COLO668 (cell line): ENCODE results near the gene MARCHF2.

Source experiments
- DNase-seq: peaks from one replicate; lab custom pipeline; 2025; ENCODE audit not compliant: unreplicated experiment; lab: John Stamatoyannopoulos, UW

The MARCHF2 gene

DNA sequence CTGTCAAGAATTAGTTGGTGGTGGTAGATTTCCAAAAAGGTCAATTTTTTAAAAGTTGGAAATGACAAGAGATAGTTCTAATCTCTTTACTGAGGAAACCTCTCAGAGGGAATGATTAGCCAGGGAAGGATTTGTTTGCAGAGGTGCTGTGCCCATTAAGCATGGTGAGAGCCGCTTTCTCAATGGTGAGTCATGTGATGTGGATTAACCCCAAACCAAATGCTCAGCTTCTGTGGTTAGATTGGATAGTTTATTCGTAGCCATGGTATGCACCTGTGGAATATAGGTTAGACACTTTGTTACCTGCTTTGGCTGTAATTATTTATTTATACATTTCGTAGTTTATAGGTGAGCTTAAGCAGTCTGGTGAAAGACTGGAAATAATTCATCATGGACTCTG is 38.8 kb downstream of the MARCHF2 start:
- peak; percentile 20 for DNase-seq

GRCh38 chr19:8452446-8453123 is 39.5 kb downstream of the MARCHF2 start:
- DNase-seq, result no peak

- DNase-seq, result no peak
These were observed 40.5 kb downstream of the MARCHF2 start for GRCh38 chr19:8453616-8454015.

DNA sequence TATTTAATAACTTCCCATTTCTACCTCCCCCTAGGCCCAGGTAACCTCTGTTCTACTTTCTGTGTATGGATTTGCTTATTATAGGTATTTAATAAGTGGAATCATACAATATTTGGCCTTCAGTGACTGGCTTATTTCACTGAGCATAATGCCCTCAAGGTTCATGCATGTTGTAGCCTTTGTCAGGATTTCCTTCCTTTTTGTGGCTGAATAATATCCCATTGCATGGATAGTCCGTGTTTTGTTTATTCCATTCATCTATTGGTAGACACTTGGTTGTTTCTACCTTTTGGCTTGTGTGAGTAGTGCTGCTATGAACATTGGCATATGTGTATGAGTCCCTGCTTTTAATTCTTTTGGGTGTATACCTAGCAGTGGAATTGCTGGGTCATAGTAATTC is 41.1 kb downstream of the MARCHF2 start:
- DNase-seq, result no peak

DNA sequence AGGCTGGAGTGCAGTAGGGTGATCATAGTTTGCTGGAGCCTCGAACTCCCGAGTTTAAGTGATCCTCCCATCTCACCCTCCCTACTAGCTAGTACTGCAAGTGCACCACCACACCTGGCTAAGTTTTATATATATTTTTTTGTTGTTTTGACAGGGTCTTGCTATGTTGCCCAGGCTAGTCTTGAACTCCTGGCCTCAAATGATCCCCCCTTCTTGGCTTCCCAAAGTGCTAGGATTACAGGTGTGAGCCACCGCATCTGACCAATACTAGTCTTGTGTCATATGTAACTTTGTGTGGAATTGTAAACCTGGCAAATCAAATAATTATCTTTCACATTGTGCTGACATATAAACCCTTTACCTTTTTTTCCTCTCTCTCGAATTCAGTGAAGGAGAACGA is 41.9 kb downstream of the MARCHF2 start:
- no peak for DNase-seq

DNA sequence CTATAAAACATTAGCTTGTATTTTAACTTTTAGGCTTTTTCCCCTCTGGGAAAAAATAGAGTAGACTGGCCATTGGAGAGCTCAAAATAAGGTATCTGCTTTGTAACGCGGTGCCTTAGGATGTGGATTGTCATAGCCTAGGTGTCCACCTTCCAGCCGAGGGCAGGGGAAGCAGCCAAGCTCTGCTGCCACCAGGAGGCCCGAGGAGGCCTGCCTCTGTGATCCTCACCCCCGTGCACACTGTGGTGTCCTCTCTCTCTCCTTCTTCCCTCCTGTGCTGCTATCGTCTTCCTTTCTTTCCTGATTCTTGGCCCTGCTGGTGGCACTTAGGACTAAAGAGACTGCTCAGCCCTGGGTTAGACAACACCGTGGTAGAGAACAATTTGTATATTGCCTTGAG is 43.0 kb downstream of the MARCHF2 start:
- DNase-seq, result no peak

- DNase-seq, result no peak
These were observed 44.1 kb downstream of the MARCHF2 start for GRCh38 chr19:8457209-8457608.

DNA sequence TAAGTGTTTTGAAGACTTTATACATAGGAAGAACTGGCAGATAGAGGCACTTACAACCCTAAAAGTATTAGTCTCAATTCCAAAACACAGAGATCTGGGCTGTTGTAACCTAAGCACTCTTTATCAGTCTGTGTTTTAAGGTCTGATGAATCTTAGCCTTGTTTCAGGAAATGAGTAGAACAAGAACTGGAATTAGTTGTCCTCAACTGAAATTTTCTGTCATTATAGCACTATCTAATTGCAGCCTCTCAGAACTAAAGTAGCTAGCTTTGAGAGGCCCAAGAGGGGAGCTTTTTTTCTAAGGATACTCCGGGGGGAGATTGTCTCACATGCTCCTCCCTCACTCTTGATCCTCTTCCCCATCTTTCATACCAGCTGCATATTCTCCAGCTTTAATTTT is 44.7 kb downstream of the MARCHF2 start:
- no peak for DNase-seq

DNA sequence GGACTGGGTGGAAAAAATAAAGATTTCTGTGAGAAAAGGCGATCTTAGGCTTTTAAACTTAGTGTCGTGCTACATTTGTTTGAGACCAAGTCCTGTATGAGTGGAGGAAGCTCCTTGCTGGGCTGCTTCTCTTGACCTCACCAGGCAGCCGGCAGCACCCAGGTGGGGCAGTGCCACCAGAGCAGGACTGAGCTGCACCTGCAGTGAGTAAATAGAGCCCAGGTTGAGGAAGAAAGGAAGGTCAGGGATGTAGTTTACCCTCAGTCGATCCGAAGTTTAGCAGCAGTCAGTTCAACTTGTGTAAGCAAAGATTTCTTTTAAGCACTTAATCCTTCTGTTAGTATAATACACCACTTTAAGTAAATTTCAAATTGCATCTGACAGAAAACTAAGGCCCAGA is 45.3 kb downstream of the MARCHF2 start:
- DNase-seq, result peak; percentile 47

GRCh38 chr19:8459095-8459494 is 46.0 kb downstream of the MARCHF2 start:
- DNase-seq, result no peak

GRCh38 chr19:8459520-8460270 is 46.6 kb downstream of the MARCHF2 start:
- DNase-seq, result no peak

- DNase-seq, result no peak
These were observed 47.6 kb downstream of the MARCHF2 start for GRCh38 chr19:8460516-8461298.

GRCh38 chr19:8461376-8461775 is 48.3 kb downstream of the MARCHF2 start:
- no peak for DNase-seq

- no peak for DNase-seq
These were observed 48.8 kb downstream of the MARCHF2 start for GRCh38 chr19:8461891-8462290.

- no peak for DNase-seq
These were observed 49.5 kb downstream of the MARCHF2 start for GRCh38 chr19:8462571-8462970.

- no peak for DNase-seq
These were observed 50.3 kb downstream of the MARCHF2 start for GRCh38 chr19:8463365-8463764.

GRCh38 chr19:8466018-8466417 is 52.9 kb downstream of the MARCHF2 start:
- DNase-seq, result no peak

DNA sequence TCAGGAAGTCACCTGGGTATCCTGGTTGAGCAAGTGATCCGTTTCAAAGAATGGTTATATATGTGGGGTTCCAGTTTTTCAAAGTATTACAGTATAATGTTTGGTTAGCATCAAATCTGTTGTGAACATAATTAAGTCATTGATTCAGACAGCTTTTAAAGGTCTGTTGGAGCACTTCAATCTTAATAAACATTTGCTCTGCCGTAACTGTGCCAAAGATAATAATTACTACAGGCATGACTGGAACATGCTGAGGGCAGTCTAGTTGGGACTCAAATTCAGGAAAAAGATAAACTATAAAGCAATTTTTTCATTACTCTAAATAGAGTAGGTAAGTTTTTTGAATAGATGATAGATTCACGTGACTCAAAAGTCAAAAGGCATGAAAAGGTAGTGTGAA is 55.0 kb downstream of the MARCHF2 start:
- no peak for DNase-seq

DNA sequence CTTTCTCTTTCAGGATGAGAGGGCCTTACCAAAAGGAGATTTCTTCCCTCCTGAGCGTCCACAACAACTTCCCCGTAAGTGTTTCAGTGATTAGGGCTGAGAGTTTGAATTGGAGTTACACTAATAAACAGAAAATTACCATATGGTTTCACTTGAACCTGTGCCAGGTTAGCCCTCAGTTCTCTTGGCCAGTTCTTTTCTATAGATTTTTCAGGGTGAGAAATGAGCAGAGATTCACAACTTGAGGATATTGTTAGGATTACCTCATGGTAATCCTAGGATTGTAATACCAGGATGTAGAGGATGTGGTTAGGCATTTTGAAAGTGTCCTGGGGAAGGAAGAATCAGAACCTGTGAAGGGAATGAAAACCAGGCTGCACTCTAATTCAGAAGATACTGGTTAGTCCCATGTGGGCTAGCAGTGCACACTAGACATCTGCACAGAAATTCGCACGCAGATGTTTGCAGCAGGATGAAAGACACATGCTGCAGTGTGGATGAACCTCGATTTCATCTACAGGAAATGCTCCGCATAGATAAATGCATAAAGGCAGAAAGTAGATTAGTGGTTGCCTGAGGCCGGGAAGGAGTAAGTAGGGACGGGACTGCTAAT is 55.8 kb downstream of the MARCHF2 start:
- no peak for DNase-seq

DNA sequence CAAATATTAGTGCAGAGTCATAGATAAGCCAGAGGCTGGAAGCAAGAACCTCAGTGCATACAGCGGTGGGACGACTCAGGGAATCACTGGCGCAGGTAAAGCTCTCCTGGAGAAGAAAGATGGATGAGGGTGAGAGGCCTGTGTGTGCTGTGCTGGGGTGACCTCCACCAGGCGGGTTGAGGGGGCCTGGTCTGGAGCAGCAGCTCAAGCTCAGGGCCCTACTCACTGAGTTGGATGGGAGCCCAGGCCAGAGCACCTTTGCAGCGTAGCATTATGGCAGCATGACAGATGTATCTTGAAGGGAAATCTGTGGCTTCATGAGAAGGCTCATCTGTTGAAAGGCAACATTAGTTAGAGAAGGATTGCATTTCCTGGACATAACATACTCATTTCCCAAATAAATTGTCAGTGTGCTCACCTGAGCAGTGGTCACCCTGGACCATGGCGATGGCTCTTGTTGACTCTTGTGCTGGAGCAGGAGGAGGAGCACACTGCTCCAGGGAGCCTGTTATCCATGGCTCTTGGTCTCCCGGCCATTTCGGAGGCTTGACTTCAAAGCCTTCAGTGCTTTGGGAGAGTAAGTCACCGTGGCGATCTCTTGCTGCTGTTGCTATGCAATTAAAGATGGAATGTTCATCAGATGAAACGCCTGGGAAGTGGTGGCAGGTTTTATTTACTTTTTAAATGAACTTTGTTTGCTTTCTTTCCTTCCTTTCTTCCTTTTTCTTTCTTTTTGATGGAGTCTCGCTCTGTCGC is 56.7 kb downstream of the MARCHF2 start:
- DNase-seq, result no peak
